ENCODE data around the gene PCNX4. TPM values are rescaled to one million over a fixed set of nuclear protein-coding genes. Genes with fewer than 3 reads are reported as not detected.

Gene PCNX4
- total RNA-seq, 1 donor from 2014 or later, result 96.8 TPM

- Histone ChIP-seq H3K4me3 (ENCODE audit: low read depth, low read length) (no peak overlapping the region), H3K27me3 (ENCODE audit: control insufficient read depth, insufficient read depth, low read length) (no peaks in the 10 kb centered on the region), H3K36me3 (ENCODE audit: control insufficient read depth, insufficient read depth, low read length) (no peaks in the 10 kb centered on the region)
- no peak for DNase-seq (ENCODE audit: low read depth)
- TF ChIP-seq CTCF (IDR thresholded peaks at IDR 0.05; ENCODE audit: insufficient read depth, low read length, poor library complexity, severe bottlenecking), result no peak
Measured at GRCh38 chr14:60134702-60135101, 43.0 kb downstream of the PCNX4 start.

DNA sequence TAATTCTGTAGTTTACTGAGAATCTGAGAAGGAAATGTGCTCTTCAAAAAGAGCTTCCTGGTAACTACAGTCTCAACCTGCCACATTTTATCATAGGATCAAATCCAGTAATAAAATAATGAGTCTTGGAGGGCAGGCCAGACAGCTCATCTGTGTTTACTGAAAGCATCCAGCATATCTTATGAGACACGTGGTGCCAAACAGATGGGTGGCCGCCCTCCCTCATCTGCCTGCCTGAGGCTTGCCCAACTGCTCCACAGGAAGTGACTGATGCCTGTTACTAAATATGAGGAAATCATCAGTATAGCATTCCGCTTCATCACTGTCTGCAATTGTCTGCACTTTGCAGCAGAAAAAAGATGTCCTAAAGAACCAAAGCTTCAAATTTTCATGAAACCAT, 60.0 kb downstream of the PCNX4 start:
- DNase-seq (ENCODE audit: low read depth), result peak; percentile 44
- Histone ChIP-seq H3K4me3 (ENCODE audit: low read depth, low read length) (no peak overlapping the region), H3K36me3 (ENCODE audit: control insufficient read depth, insufficient read depth, low read length) (no peaks in the 10 kb centered on the region), H3K27me3 (ENCODE audit: control insufficient read depth, insufficient read depth, low read length) (no peaks in the 10 kb centered on the region)
- TF ChIP-seq CTCF (IDR thresholded peaks at IDR 0.05; ENCODE audit: insufficient read depth, low read length, poor library complexity, severe bottlenecking), result no peak

- no peak for TF ChIP-seq CTCF (IDR thresholded peaks at IDR 0.05; ENCODE audit: insufficient read depth, low read length, poor library complexity, severe bottlenecking)
- no peak for DNase-seq (ENCODE audit: low read depth)
- no peaks in the 10 kb centered on the region for H3K27me3 ChIP-seq (ENCODE audit: control insufficient read depth, insufficient read depth, low read length)
- no peak overlapping the region for H3K4me3 ChIP-seq (ENCODE audit: low read depth, low read length)
- H3K36me3 ChIP-seq (ENCODE audit: control insufficient read depth, insufficient read depth, low read length), result no peaks in the 10 kb centered on the region
Measured at GRCh38 chr14:60153991-60154390, 62.3 kb downstream of the PCNX4 start.

- H3K27me3 ChIP-seq (ENCODE audit: control insufficient read depth, insufficient read depth, low read length), result no peaks in the 10 kb centered on the region
- H3K36me3 ChIP-seq (ENCODE audit: control insufficient read depth, insufficient read depth, low read length), result no peaks in the 10 kb centered on the region
- DNase-seq (ENCODE audit: low read depth), result no peak
- no peak overlapping the region for H3K4me3 ChIP-seq (ENCODE audit: low read depth, low read length)
- no peak for TF ChIP-seq CTCF (IDR thresholded peaks at IDR 0.05; ENCODE audit: insufficient read depth, low read length, poor library complexity, severe bottlenecking)
Measured at GRCh38 chr14:60154671-60155070, 62.9 kb downstream of the PCNX4 start.

GRCh38 chr14:60160422-60160821, 68.7 kb downstream of the PCNX4 start:
- no peak for TF ChIP-seq CTCF (IDR thresholded peaks at IDR 0.05; ENCODE audit: insufficient read depth, low read length, poor library complexity, severe bottlenecking)
- Histone ChIP-seq H3K27me3 (ENCODE audit: control insufficient read depth, insufficient read depth, low read length) (no peaks in the 10 kb centered on the region), H3K36me3 (ENCODE audit: control insufficient read depth, insufficient read depth, low read length) (no peaks in the 10 kb centered on the region), H3K4me3 (ENCODE audit: low read depth, low read length) (no peak overlapping the region)
- DNase-seq (ENCODE audit: low read depth), result no peak
